HG03460 (cell line): ENCODE measurements around the gene PDZD2.

Experiments
- ATAC-seq: cut with Tn5 transposase; IDR thresholded peaks from one replicate; pipeline ENCODE4 v1.9.1; 2021; ENCODE audit not compliant: unreplicated experiment

PDZD2 gene

DNA sequence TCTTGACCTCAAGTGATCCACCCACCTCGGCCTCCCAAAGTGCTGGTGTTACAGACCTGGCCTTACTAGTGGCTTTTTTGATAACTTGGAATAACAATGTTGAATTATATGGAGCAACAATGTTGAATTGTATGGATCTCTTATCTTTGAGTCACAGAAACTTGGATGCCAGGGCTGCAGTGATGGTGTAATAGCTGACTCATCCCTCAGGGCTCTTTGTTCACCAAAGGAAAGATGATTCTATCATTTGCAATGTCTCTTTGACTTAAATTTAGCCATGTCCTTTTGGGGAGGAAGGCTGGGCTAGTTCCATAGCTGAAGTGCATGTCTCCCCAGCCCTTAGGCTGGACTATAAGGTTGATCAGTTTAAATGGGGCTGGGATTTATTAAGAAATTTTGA is 172.3 kb downstream of the PDZD2 start:
- no peak for ATAC-seq

DNA sequence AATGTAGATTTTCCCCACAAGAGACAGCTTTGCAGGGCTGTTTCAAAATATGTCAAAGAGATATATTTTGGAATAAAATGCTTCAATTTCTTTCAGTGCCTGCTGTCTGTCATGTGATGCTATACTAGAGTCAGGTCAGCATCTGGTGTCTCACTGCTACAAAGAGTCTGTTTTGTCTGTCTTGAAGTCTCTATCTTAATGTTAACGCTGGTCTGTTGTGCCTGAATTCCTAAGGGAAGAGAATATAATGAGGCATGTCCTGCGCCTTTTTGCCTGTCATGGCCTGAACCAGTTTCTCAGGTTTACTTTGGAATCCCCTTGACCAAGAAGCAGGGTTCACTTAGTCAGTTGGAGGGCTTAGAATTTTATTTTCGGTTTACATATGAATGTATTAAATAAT is 176.4 kb downstream of the PDZD2 start:
- no peak for ATAC-seq

DNA sequence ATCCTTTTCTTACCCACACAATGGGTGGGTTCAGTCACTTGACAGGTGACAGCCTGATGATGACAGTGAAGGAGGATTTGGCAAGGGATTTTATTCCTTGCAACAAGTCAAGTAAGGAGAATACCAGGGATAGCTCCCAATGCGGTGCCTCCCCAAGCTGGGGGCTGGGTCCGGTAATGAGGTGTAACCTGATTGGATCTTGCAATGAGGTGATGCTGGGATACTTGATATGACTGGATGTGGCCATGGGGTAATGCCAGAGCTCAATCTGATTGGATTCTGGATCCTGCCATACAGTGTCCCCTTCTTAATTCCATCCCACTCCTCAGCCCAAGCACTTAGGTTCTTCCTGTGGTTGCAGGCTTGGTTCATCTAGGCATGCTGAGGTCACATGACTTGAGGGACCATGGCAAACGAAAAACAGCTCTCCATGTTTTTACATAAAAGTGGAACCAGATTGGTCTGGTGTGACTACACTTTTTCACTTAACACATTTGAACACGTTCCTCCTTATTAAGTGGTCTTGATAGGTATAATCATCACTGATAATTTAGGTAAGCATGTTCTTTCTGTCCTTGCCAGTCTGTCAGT is 181.1 kb downstream of the PDZD2 start:
- ATAC-seq: no peak

DNA sequence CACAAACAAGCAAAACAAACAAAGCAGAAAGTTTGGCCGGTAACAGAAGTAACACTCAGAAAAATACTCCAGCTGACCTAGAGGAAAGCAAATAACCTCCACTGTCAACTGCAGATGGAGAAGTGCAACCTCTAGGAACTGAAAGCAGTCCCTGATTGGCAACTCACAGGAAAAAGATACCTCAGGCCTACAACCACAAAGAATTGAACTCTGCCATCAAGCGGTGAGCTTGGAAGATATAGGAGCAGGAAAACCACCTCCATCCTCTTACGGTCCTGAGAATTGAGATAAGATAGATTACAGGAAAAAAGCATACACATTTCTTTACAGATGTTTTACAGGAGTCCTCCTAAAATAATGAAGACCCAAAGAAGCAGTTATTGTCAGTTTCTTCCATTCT is 184.5 kb downstream of the PDZD2 start:
- no peak for ATAC-seq

DNA sequence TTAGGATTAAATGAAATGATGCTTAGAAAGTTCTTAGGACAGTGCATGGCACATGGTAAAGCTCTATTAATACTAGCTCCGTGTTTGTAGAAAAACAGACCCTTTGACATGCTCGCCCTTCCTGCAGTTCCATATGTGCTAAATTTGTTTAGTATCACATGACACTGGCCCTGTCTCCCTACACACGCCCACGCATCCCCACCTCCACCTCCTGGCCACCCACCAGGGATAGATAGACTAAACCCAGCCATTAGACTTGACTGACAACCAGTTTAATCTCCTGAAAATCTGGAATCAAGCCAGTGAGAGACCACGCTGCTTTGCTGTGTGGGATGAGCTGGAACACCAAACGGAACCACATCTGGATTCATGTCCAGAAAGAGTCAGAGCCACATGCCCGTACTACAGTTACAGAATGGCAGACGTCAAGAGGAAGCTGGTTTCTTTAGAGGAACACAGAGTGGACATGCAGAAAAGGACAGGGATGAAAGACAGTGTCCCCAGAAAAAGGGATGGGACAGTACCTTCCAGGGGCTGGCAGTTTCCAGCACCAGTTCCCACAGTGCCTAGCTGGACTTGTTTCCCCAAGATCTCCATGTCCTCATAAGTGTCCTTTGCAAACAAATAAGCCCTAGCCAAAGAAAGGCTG is 186.1 kb downstream of the PDZD2 start:
- no peak for ATAC-seq

DNA sequence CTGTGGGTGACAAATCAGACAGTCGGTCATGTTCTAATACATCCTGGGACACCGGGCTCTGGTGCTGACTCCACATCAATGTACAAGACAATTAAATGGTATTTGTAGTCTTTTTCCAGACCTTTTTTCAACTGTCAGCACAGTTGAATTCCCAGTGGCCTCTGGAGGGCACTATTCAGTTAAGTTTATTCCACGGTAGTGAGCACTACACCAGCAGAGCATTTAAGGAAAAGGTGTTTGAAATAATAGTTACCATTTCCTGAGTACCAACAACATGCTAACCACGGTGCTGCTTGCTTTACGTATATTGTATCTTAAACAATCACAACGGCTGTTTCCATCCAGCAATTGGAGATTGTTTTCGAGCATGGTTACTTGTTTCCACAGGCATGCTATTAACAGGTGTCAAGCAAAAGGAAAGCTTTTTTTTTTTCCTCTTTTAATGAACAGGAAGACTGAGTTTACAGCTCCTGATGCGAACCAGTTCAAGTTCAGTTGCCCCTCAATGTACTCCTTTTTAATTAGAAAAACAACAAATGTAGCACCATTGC is 186.7 kb downstream of the PDZD2 start:
- no peak for ATAC-seq

DNA sequence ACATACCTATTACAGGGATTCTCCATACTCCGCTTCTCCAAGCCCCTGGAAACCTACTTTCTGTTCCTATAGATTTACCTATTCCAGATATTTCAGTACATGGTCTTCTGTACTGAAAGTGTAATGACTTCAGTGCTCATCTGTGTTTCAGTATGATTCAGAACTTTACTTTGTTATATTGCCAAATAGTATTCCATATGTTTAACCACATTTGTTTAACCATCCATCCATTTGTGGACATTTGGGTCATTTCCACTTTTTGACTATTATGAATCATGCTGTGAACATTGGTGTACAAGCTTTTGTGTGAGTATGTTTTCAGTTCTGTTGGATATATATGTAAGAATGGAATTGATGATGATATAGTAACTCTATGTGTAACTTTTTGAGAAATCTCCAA is 188.9 kb downstream of the PDZD2 start:
- no peak for ATAC-seq

DNA sequence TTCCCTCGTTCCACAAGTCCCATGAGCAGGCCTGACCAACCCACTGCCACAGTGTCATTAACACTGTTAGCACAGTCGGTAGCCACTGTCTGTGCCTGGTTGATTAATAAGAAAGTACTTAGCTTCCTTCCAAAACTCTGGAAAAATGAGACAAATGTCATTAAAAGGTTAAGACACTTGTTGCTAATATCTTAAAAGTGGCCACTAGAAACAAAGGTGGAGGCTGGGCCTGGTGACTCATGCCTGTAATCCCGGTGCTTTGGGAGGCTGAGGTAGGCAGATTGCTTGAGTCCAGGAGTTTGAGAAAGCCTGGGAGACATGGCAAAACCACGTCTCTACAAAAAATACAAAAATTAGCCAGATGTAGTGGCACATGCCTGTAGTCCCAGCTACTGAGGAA is 194.0 kb downstream of the PDZD2 start:
- no peak for ATAC-seq

DNA sequence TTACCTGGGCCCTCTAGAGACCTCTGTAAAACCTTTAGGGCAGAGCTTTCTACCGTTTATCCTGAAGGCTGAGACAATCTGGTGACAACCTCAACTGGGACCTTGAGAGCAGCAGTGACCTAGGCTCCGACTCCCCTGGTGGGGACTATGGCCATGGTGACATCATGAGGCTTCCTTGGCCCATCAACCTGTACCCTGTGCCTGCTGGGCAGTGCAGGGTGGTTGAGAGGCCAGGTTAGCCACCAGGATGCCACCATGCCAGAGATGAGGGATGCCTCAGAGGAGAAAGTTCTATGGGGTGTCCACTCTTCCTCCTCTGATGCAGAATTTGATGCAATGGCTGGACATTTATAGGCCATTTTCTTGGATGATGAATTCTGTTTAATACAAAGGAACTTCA is 194.8 kb downstream of the PDZD2 start:
- ATAC-seq: no peak

DNA sequence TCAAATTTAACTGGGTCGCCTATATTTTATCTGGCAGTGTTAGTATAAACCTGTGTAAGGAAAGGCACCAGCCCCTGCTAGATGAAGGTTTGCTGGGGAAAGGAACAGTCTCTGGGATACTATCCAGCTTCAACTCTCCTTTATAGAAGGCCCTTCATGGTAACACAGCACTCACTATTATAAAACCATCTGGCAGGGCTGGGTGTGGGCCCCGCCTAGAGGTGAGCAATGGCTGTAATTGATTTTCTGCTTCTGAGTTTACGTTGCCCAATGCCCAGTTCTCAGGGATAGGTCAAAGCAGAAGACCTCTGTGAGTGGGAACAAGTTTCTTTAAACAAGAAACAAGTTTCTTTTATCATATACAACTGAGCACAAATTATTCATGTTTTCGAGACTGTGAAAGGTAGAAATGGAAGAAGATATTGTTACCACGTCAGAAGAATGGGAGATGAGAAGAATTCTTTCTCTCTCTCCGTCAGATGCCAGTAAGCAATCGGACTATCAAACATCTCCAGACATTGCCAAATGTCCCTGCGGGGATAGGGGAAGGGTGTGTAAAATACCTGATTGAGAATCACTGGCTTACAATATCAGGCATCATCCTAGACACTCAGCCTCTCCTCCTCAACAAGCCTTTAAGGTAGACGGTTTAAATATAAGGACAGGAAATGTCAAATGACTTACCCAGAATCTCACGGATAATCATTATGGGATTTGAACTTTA is 205.9 kb downstream of the PDZD2 start:
- ATAC-seq: no peak

DNA sequence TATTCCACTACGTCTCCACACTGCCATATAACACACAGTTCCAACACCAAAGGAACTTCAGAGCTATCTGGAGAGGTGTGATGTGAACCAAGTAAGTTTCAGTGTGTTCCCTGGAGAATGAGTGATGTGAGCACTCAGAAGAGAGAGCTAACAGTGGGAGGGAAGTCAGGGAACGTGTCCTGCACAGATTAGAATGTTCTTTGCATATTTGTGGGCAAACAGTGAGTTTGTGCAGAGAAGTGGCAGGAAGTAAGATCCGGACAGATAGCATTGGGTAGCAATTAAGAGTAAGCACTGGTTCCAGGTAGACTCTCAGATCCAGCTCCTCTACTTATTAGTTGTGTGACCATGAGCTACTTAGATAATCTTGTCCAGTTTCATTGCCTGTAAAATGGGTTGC is 206.4 kb downstream of the PDZD2 start:
- no peak for ATAC-seq

DNA sequence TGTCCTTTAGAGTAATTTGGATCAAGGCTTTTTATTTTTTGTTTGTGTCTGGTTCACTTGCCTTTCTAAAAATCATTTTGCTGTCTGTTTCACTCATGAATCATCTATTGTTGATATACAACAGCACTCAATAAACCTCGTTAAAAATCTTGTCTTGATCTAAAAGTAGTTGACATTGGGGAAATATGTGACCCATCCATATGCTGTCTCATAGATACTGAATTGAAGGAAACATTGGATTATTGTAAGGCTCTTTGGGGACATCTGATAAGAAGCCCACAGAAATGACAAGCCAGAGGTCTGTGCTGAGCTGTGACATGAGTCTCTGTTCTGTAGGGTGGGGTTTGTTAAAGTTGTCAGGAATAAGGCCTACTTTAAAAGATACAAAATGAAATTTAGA is 208.0 kb downstream of the PDZD2 start:
- ATAC-seq: no peak

DNA sequence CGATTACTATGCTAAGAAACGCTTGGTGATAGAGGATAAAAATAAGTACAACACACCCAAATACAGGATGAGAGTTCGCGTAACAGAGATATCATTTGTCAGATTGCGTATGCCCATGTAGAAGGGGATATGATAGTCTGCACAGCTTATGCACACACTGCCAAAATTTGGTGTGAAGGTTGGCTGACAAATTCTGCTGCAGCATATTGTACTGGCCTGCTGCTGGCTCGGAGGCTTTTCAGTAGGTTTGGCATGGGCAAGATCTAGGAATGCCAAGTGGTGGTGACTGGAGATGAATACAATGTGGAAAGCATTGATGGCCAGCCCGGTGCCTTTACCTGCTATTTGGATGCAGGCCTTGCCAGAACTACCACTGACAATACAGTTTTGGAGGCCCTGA is 208.4 kb downstream of the PDZD2 start:
- no peak for ATAC-seq

DNA sequence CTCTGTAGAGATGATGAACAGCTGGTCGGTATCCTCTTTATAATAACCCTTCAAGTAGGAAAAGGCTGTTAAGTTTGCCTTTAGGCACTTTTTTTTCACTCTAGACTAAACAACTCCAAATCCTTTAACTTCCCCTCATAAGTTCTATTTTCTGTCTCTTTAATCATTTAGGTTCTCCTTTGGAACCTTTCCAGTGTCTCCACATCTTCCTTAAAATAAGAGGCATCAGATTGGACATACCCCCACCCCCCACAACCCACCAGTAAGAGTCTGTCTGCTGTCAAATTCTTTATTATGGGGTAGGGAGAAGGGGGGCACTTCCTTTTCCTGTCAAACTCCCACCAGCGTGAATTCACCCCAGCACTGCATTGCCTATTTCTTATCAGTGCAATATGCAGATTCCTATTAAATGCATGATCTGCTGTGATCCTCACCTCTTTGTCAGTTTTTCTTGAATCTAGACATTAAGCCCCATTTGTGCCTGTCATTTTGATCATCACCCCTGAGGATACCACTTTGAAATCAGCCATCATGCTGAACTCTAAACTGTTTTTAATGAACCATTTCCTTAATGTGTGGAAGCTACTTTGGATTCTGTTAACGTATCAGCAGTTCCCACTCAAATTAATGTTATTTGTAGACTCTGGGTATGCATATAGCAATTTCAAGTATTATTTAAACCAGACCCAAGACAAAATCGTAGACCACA is 212.2 kb downstream of the PDZD2 start:
- no peak for ATAC-seq

DNA sequence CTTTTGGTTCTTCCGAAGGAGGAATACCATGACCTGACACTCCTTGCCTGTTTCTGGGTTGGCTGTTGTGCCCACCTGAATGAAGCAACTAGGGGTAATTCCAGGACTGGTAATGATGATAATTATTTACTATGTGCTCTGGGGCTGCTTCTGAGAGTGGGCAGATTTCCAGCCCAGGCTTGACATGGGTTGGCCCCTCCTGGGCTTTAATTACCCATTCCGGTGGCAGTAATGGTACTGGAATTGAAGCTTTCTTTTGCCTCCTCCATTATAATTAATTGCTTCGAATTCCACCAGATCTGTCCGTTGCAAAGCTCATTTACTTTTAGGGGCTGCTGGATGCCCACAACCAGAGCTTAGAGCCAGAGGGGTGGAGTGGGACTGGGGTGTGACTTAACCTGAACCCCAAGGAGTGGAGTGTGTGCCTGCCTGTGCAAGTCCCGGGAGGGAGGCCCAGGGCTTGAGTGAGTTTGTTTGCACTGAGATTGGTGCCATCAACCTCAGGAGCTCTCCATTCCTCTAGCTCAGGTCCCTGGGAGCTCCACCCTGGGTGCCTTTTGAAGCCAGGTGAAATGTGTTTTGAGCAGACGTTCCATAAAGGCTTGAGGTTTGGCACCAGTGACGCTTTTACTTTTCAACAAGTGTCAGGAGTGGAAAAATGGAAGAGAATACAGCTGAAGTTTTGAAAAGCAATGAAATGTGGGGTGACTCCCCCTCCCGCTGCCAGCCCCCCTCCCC is 214.6 kb downstream of the PDZD2 start:
- ATAC-seq: no peak

DNA sequence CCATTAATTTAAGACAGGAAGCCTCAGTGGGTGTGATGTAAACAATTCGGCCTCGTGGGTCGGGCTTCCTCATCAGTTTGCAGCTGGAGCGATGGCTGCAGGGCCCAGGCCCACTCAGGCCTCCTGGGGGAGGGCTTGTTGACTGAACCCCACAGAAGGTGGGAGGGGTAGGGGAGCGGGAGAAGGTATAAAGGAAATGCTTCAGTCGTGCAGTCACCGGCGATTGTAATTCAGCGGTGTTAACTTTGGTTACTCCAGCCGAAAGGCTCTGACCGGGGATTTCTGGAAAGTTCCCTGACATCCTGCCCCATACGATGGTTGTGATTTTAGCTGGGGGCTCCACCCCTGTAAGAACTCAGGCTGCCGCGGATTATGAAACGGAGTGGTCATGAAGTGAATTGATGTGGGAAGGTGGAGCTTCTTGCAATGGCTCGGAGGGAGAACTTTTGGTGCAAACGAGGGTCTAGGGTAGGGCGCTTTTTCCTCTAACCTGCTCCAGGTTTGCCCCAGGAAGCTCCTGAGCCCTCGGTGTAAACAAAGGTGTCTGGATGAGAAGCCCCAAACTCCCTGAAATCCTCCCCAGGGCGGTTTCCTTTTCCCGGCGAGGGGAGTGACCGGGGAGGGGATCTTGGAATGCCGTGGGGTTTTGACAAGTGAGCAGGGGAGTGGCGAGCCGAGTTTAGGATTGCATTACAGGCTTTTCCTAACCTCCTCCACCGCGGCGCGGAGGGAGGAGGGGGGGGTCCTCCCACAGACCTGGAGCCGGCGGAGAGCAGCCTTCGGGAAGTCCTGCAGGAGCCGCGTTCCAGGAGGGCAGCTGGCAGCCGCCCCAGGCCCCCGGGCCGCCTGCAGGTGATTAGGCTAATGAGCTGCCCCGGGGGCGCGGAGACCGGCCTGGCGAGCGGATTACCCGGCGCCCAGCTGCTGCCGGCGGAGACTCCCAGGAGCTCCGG is 215.5 kb downstream of the PDZD2 start:
- no peak for ATAC-seq

DNA sequence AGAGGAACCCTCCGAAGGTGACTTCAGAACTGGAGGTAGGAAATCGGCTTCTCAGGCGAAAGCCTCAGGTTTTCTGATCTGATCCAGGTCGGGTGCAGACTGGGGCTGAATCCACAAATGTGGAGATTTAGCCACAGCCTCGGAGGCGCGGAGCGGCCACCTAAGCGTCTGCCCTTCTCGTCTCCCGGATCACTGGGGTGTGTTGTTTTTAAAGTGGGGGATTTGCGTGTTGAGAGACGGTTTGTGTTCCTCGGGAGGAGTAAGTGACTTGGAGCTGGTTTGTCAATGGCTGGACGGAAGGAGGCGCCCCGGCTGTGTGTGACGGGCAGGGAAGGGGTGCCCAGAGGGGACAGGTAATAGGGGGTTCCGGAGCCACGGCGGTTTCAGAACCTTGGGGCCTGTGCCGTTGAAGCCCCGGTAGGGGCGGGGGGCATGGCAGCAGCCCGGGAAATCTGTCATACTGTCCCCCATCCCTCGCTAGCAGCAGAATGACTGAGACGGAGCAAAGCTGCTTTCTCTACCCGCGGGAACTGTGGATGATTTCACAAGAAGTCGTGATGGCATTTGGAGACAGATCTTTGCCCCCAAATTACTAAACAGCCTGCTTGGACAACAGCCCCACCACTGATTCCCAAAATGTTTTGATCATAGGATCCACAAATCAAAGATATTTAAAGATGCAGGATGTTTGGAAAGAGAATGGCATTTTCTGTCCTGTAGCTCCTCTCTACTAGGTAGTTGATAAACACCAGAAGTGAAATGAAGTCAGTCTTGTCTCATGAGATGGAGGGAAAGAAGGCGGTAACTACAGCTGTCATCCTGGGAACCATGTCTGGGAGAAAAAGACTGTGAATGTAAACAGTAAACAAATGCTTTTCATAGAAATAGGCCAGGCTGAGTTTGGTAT is 216.5 kb downstream of the PDZD2 start:
- ATAC-seq: no peak

DNA sequence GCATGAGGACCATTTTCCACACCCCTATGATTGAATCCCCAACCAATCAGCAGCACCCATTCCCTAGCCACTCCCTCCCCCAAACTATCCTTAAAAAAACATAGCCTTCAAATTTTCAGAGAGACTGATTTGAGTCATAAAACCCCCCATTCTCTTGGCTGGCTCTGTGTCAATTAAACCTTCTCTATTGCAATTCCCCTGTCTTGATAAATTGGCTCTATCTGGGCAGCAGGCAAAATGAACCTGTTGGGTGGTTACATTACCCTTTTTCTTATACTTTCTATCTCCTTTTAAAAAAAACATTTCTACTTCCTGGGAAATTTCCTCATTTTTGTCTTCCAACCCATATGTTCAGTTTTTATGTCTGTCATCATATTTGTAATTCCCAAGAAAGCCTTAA is 220.2 kb downstream of the PDZD2 start:
- ATAC-seq: no peak

DNA sequence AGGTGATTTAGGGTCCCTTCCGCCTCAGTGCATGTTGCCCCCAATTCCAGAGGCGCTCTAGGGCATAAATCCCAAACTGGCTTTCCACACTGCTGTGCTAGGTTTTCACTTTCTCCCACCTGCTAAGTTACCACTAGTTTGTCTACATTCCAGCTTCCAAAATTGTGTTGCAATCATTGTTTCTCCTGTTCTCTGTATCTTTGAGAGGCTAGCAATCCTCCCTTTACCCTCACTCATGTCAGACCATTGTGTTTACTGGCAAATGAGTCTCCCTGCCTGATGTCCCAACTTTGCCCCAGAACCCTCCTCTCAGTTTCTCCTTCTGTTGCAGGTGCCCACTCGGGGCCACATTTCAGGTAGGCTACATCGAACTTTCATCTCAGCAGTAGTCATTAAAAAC is 221.3 kb downstream of the PDZD2 start:
- ATAC-seq: no peak
